Neural progenitor cell (in vitro differentiated cells): ENCODE results near the gene CPD. TPM values are rescaled to one million over a fixed set of nuclear protein-coding genes. Genes with fewer than 3 reads are reported as not detected.

Experiments
- DNase-seq: peaks from one replicate; pipeline ENCODE4 v3.0.0-alpha.2; 2016; ENCODE audit warnings: low spot score
- H2AFZ ChIP-seq: fragments of 200-600 bp; sonication (generic); replicated peaks from 2 replicates; pipeline ENCODE4 v1.6.1; 2016; ENCODE audit warnings: antibody characterized with exemption
- H3F3A ChIP-seq: fragments of 200-600 bp; sonication (generic); 2 replicates; pipeline ENCODE4 v1.6.1; 2016; ENCODE audit warnings: antibody characterized with exemption, low read depth
- H3K27ac ChIP-seq: fragments of 200-600 bp; sonication (generic); 2 replicates; pipeline ENCODE4 v1.5.1; 2016; ENCODE audit warnings: mild to moderate bottlenecking
- H3K27me3 ChIP-seq: fragments of 200-600 bp; sonication (generic); 2 replicates; pipeline ENCODE4 v1.6.1; 2016; ENCODE audit warnings: mild to moderate bottlenecking, moderate library complexity
- H3K36me3 ChIP-seq: fragments of 200-600 bp; sonication (generic); 2 replicates; pipeline ENCODE4 v1.5.1; 2016
- H3K4me1 ChIP-seq: fragments of 200-600 bp; sonication (generic); 2 replicates; pipeline ENCODE4 v1.6.1; 2016; ENCODE audit warnings: mixed run types
- H3K4me2 ChIP-seq: fragments of 200-600 bp; sonication (generic); 2 replicates; pipeline ENCODE4 v1.6.1; 2016
- H3K4me3 ChIP-seq: fragments of 200-600 bp; sonication (generic); 2 replicates; pipeline ENCODE4 v1.5.1; 2016
- H3K79me2 ChIP-seq: fragments of 200-600 bp; sonication (generic); 2 replicates; pipeline ENCODE4 v1.6.1; 2016; ENCODE audit warnings: low read depth
- H3K9ac ChIP-seq: fragments of 200-600 bp; sonication (generic); 2 replicates; pipeline ENCODE4 v1.6.1; 2016
- H3K9me3 ChIP-seq: fragments of 200-600 bp; sonication (generic); 2 replicates; pipeline ENCODE4 v1.5.1; 2016; ENCODE audit warnings: low read depth
- H4K20me1 ChIP-seq: fragments of 200-600 bp; sonication (generic); 2 replicates; pipeline ENCODE4 v1.6.1; 2016; ENCODE audit warnings: low read depth
- H3K27ac Mint-ChIP-seq: 3 replicates; pipeline ENCODE4 v1.8.0; 2021; ENCODE audit warnings: mixed read lengths
- H3K27me3 Mint-ChIP-seq: 2 replicates; pipeline ENCODE4 v1.8.0; 2022; ENCODE audit warnings: low read depth, mild to moderate bottlenecking, inconsistent platforms, moderate library complexity, mixed read lengths; ENCODE audit not compliant: insufficient read depth
- H3K36me3 Mint-ChIP-seq: 3 replicates; pipeline ENCODE4 v1.8.0; 2021; ENCODE audit warnings: mixed read lengths
- H3K4me1 Mint-ChIP-seq: 3 replicates; pipeline ENCODE4 v1.8.0; 2021; ENCODE audit warnings: mixed read lengths
- H3K4me3 Mint-ChIP-seq: 3 replicates; pipeline ENCODE4 v1.8.0; 2021; ENCODE audit warnings: mild to moderate bottlenecking, moderate library complexity, mixed read lengths
- H3K9me3 Mint-ChIP-seq: 3 replicates; pipeline ENCODE4 v1.8.0; 2020; ENCODE audit warnings: mixed read lengths
- EZH2 ChIP-seq: fragments of 200-600 bp; sonication (generic); IDR thresholded peaks from 2 replicates; pipeline ENCODE4 v1.6.1; 2017; ENCODE audit warnings: antibody characterized with exemption, mild to moderate bottlenecking, moderate library complexity
- EZH2phosphoT487 ChIP-seq: fragments of 200-600 bp; sonication (generic); IDR thresholded peaks from 2 replicates; pipeline ENCODE4 v1.6.1; 2017; ENCODE audit warnings: antibody characterized with exemption
- total RNA-seq: library from RNA; depleted of rRNA; stranded (reverse); fragments of >200 nt; gene quantifications from 2 replicates; pipeline ENCODE4 v1.2.3, GENCODE V29; 2015; ENCODE audit warnings: low replicate concordance
- TF ChIP-seq, protein P1 (sequence below): fragments of 200-600 bp; sonication (generic); IDR thresholded peaks from 2 replicates; pipeline ENCODE4 v1.5.1; 2017; ENCODE audit warnings: antibody characterized with exemption, mild to moderate bottlenecking

The CPD gene
- total RNA-seq, 1 donor from 2014 or later, result 70.8 TPM

GRCh38 chr17:30421592-30421991, 42.9 kb downstream of the CPD start:
- H3K79me2 ChIP-seq, result no peaks in the 10 kb centered on the region
- no peak overlapping the region for H3K27ac Mint-ChIP-seq

GRCh38 chr17:30422171-30422570, 43.4 kb downstream of the CPD start:
- H3K4me3 ChIP-seq, result no peak overlapping the region
- DNase-seq, result no peak
- H3K27me3 Mint-ChIP-seq, result peaks cover 2% of the 10 kb centered on the region
- H3K36me3 ChIP-seq, result peaks cover 29% of the 10 kb centered on the region
- no peaks in the 10 kb centered on the region for H3K4me1 Mint-ChIP-seq
- no peak overlapping the region for H3K9ac ChIP-seq
- no peaks in the 10 kb centered on the region for H3K27me3 ChIP-seq
- no peak overlapping the region for H3K27ac ChIP-seq
- H3K4me3 Mint-ChIP-seq, result no peak overlapping the region
- H3K4me2 ChIP-seq, result no peak overlapping the region
- H3K27ac Mint-ChIP-seq, result no peak overlapping the region
- H3K4me1 ChIP-seq, result no peaks in the 10 kb centered on the region
- no peaks in the 10 kb centered on the region for H3F3A ChIP-seq
- H3K79me2 ChIP-seq, result no peaks in the 10 kb centered on the region
- TF ChIP-seq, protein P1, sequence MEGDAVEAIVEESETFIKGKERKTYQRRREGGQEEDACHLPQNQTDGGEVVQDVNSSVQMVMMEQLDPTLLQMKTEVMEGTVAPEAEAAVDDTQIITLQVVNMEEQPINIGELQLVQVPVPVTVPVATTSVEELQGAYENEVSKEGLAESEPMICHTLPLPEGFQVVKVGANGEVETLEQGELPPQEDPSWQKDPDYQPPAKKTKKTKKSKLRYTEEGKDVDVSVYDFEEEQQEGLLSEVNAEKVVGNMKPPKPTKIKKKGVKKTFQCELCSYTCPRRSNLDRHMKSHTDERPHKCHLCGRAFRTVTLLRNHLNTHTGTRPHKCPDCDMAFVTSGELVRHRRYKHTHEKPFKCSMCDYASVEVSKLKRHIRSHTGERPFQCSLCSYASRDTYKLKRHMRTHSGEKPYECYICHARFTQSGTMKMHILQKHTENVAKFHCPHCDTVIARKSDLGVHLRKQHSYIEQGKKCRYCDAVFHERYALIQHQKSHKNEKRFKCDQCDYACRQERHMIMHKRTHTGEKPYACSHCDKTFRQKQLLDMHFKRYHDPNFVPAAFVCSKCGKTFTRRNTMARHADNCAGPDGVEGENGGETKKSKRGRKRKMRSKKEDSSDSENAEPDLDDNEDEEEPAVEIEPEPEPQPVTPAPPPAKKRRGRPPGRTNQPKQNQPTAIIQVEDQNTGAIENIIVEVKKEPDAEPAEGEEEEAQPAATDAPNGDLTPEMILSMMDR, result no peak
- TF ChIP-seq EZH2phosphoT487, result no peak
- TF ChIP-seq EZH2, result no peak
- H3K9me3 ChIP-seq, result no peaks in the 10 kb centered on the region
- H2AFZ ChIP-seq, result no peak overlapping the region
- H3K36me3 Mint-ChIP-seq, result peaks cover 9% of the 10 kb centered on the region
- peaks cover 3% of the 10 kb centered on the region for H4K20me1 ChIP-seq
- H3K9me3 Mint-ChIP-seq, result no peaks in the 10 kb centered on the region

More at GRCh38 chr17:30421592-30421991, 42.9 kb downstream of the CPD start:
- H3F3A ChIP-seq, result no peaks in the 10 kb centered on the region
- no peaks in the 10 kb centered on the region for H3K4me1 ChIP-seq
- TF ChIP-seq EZH2phosphoT487, result no peak
- no peak for TF ChIP-seq EZH2
- TF ChIP-seq, protein P1, result no peak
- peaks cover 3% of the 10 kb centered on the region for H4K20me1 ChIP-seq
- no peak overlapping the region for H3K4me2 ChIP-seq
- DNase-seq, result no peak
- no peaks in the 10 kb centered on the region for H3K9me3 ChIP-seq
- no peak overlapping the region for H2AFZ ChIP-seq
- no peak overlapping the region for H3K4me3 ChIP-seq
- Mint-ChIP-seq H3K4me3 (no peak overlapping the region), H3K36me3 (peaks cover 9% of the 10 kb centered on the region), H3K4me1 (no peaks in the 10 kb centered on the region), H3K9me3 (no peaks in the 10 kb centered on the region), H3K27me3 (peaks cover 2% of the 10 kb centered on the region)
- H3K36me3 ChIP-seq, result peaks cover 29% of the 10 kb centered on the region
- no peaks in the 10 kb centered on the region for H3K27me3 ChIP-seq
- H3K27ac ChIP-seq, result no peak overlapping the region
- no peak overlapping the region for H3K9ac ChIP-seq

DNA sequence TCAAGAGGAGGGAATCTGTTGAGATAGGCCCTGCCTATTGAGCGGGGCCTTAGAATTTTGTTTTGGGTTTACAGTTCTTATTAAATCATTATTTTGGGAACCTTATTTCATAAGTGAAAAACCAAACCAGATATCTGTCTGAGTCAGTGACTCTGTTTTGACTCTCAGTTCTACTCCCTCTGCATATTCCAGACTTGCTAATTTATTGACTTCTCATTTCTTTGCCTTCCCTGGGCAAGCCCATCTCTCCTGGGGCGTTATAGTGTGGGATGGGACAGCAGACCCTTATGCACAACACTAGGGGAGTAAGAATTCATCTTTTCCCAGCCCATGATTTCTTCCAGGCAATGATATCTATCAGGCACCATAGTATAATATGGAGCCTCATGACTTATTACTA, 45.7 kb downstream of the CPD start:
- Histone ChIP-seq H3K4me2 (no peak overlapping the region), H3K79me2 (no peaks in the 10 kb centered on the region), H3K9me3 (no peaks in the 10 kb centered on the region), H2AFZ (no peak overlapping the region), H3K4me3 (no peak overlapping the region), H3K27ac (no peak overlapping the region), H4K20me1 (peaks cover 3% of the 10 kb centered on the region), H3K36me3 (peaks cover 29% of the 10 kb centered on the region), H3F3A (no peaks in the 10 kb centered on the region), H3K27me3 (no peaks in the 10 kb centered on the region), H3K4me1 (no peaks in the 10 kb centered on the region), H3K9ac (no peak overlapping the region)
- Mint-ChIP-seq H3K9me3 (no peaks in the 10 kb centered on the region), H3K4me3 (no peak overlapping the region), H3K27me3 (no peaks in the 10 kb centered on the region), H3K36me3 (peaks cover 18% of the 10 kb centered on the region), H3K27ac (no peak overlapping the region), H3K4me1 (no peaks in the 10 kb centered on the region)
- TF ChIP-seq EZH2phosphoT487, result no peak
- TF ChIP-seq, protein P1, result no peak
- TF ChIP-seq EZH2, result no peak
- DNase-seq, result no peak
